HG02973 (cell line): ENCODE results near the gene USPL1.

Experiments used
- ATAC-seq: cut with Tn5 transposase; IDR thresholded peaks from one replicate; pipeline ENCODE4 v1.9.1; 2021; ENCODE audit warnings: moderate library complexity; ENCODE audit not compliant: unreplicated experiment

USPL1 gene

GRCh38 chr13:30656178-30656577 is 38.5 kb downstream of the USPL1 start:
- no peak for ATAC-seq

- ATAC-seq, result no peak
These were observed 42.3 kb downstream of the USPL1 start for GRCh38 chr13:30659980-30660379.

- ATAC-seq, result no peak
These were observed 43.1 kb downstream of the USPL1 start for GRCh38 chr13:30660796-30661195.

- ATAC-seq, result no peak
These were observed 47.1 kb downstream of the USPL1 start for GRCh38 chr13:30664689-30665275.

GRCh38 chr13:30665638-30666037 is 47.9 kb downstream of the USPL1 start:
- ATAC-seq, result no peak

- ATAC-seq, result no peak
These were observed 48.4 kb downstream of the USPL1 start for GRCh38 chr13:30666113-30666512.

GRCh38 chr13:30667014-30667413 is 49.3 kb downstream of the USPL1 start:
- ATAC-seq, result no peak

- ATAC-seq, result no peak
These were observed 50.6 kb downstream of the USPL1 start for GRCh38 chr13:30668312-30668711.

GRCh38 chr13:30671271-30671815 is 53.6 kb downstream of the USPL1 start:
- no peak for ATAC-seq

- peak; percentile 86 for ATAC-seq
These were observed 56.2 kb downstream of the USPL1 start for GRCh38 chr13:30673669-30674521.

GRCh38 chr13:30675717-30676116 is 58.0 kb downstream of the USPL1 start:
- no peak for ATAC-seq

GRCh38 chr13:30676672-30677071 is 59.0 kb downstream of the USPL1 start:
- ATAC-seq, result no peak

GRCh38 chr13:30679483-30680330 is 62.0 kb downstream of the USPL1 start:
- ATAC-seq, result peak; percentile 70

- no peak for ATAC-seq
These were observed 64.1 kb downstream of the USPL1 start for GRCh38 chr13:30681843-30682242.

- no peak for ATAC-seq
These were observed 67.7 kb downstream of the USPL1 start for GRCh38 chr13:30685320-30685859.

GRCh38 chr13:30685987-30686386 is 68.3 kb downstream of the USPL1 start:
- no peak for ATAC-seq

GRCh38 chr13:30687601-30688000 is 69.9 kb downstream of the USPL1 start:
- ATAC-seq, result no peak

- ATAC-seq, result no peak
These were observed 72.0 kb downstream of the USPL1 start for GRCh38 chr13:30689752-30690151.

GRCh38 chr13:30690282-30691188 is 72.8 kb downstream of the USPL1 start:
- ATAC-seq, result no peak

- no peak for ATAC-seq
These were observed 74.4 kb downstream of the USPL1 start for GRCh38 chr13:30692113-30692512.
